HFFc6 (cell line): ENCODE data around the gene NPC2. TPM values are rescaled to one million over a fixed set of nuclear protein-coding genes. Genes with fewer than 3 reads are reported as not detected.
A peak's percentile ranks its signal among the peaks of the same experiment; 100 is the strongest.

Experiments
- DNase-seq: peaks from one replicate; pipeline ENCODE4 v3.0.0-alpha.2; 2018
- H3K27ac Mint-ChIP-seq: 2 replicates; pipeline ENCODE4 v1.8.0; 2020; ENCODE audit warnings: mild to moderate bottlenecking, mixed read lengths
- H3K27me3 Mint-ChIP-seq: 2 replicates; pipeline ENCODE4 v1.8.0; 2021; ENCODE audit warnings: mild to moderate bottlenecking, moderate library complexity, mixed read lengths; ENCODE audit not compliant: insufficient read depth
- H3K36me3 Mint-ChIP-seq: 2 replicates; pipeline ENCODE4 v1.8.0; 2021; ENCODE audit warnings: low read depth, mixed read lengths
- H3K4me1 Mint-ChIP-seq: 2 replicates; pipeline ENCODE4 v1.8.0; 2020; ENCODE audit warnings: low read depth, mixed read lengths
- H3K4me3 Mint-ChIP-seq: 2 replicates; pipeline ENCODE4 v1.8.0; 2020; ENCODE audit warnings: mild to moderate bottlenecking, moderate library complexity, mixed read lengths
- H3K9me3 Mint-ChIP-seq: 2 replicates; pipeline ENCODE4 v1.8.0; 2020; ENCODE audit warnings: mild to moderate bottlenecking, mixed read lengths
- total RNA-seq, 6 experiments: library from RNA; stranded (reverse); fragmentation: NEBNext Ultra II Directional; extraction: Animal tissue kit (Norgen Biotek cat#: 25700); gene quantifications; 2 replicates in 1 of 6; 3 replicates in 5 of 6; pipeline ENCODE4 v1.2.3, GENCODE V29; 2021
- TF ChIP-seq, protein P1 (sequence below): fragments of 200-600 bp; sonication (generic); IDR thresholded peaks from 2 replicates; pipeline ENCODE4 v1.5.0; 2021; ENCODE audit warnings: antibody characterized with exemption, mild to moderate bottlenecking

Gene NPC2
- total RNA-seq, 6 experiments from 2014 or later = 69.1 to 89.9 (median 78.8) TPM

DNA sequence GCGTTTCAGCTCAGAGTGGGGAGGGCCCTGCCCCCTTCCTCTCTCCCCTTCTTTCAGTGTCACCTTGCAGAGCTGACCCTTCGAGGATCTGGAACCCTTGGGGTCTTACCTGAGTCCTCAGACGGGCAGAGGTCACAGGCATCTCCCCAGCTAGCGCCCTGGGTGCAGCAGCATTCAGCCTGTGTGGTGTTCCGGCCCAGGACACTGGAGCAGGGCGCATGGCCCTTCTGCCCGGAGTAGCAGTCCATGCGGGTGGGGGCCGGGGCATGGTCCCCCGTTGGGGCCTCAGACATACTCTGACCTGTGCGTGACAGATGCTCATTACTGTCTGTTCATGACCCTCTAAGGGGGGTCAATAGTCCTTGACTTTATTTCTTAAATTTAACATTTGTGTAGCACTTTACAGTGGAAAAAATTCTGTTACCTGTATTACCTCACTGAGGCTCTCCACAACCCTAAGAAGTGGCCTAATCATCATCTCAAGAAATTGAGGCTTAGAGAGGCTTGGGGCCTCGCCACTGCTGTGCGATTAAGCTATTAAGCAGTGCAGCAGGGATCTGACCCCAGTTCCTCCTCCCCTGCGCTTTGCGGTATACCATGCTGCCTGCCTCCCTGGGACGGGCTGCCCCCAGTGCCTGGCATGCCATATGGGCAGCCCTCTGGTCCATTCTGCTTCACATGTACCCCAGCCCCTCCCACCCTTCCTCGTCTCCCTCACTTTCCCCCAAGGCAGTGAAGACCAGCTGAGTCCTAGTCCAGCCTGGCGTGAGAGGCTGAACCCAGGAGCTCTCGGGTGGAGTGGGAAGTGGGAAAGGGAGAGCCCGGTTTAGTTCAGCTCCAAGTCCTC, 12.0 kb upstream of the NPC2 start:
- H3K4me1 Mint-ChIP-seq = no peaks in the 10 kb centered on the region

DNA sequence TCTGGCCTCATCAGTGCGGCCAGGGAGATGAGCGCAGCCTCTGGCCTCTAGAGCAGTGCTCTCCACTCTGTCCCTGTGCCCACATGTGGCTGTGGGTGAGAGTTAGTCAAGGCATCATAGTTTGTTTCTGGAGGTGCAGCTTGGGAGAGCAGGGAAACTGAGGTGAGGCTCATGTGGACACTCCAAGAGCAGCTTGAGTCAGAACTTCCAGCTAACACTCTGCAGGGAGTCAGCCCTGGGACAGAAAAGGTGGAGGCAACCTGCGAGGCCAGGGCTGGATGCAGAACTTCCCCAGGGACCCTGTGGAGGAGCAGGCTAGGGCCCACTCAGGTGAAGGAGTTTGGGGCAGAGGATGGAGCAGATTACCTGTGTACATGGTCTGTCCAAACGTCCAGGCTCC, 11.3 kb upstream of the NPC2 start:
- Mint-ChIP-seq H3K36me3 (no peaks in the 10 kb centered on the region; the same call in 1 of the 2 replicates), H3K4me3 (no peak overlapping the region), H3K4me1 (no peaks in the 10 kb centered on the region), H3K27me3 (peaks cover 2% of the 10 kb centered on the region; the same call in 1 of the 2 replicates), H3K9me3 (no peaks in the 10 kb centered on the region), H3K27ac (no peak overlapping the region)
- TF ChIP-seq, protein P1, sequence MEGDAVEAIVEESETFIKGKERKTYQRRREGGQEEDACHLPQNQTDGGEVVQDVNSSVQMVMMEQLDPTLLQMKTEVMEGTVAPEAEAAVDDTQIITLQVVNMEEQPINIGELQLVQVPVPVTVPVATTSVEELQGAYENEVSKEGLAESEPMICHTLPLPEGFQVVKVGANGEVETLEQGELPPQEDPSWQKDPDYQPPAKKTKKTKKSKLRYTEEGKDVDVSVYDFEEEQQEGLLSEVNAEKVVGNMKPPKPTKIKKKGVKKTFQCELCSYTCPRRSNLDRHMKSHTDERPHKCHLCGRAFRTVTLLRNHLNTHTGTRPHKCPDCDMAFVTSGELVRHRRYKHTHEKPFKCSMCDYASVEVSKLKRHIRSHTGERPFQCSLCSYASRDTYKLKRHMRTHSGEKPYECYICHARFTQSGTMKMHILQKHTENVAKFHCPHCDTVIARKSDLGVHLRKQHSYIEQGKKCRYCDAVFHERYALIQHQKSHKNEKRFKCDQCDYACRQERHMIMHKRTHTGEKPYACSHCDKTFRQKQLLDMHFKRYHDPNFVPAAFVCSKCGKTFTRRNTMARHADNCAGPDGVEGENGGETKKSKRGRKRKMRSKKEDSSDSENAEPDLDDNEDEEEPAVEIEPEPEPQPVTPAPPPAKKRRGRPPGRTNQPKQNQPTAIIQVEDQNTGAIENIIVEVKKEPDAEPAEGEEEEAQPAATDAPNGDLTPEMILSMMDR = no peak
- no peak for DNase-seq

More for the DNA sequence above, 12.0 kb upstream of the NPC2 start:
- DNase-seq = no peak
- TF ChIP-seq, protein P1 = no peak
- Mint-ChIP-seq H3K4me3 (no peak overlapping the region), H3K27me3 (peaks cover 2% of the 10 kb centered on the region; the same call in 1 of the 2 replicates), H3K27ac (no peak overlapping the region), H3K9me3 (no peaks in the 10 kb centered on the region), H3K36me3 (no peaks in the 10 kb centered on the region; the same call in 1 of the 2 replicates)

DNA sequence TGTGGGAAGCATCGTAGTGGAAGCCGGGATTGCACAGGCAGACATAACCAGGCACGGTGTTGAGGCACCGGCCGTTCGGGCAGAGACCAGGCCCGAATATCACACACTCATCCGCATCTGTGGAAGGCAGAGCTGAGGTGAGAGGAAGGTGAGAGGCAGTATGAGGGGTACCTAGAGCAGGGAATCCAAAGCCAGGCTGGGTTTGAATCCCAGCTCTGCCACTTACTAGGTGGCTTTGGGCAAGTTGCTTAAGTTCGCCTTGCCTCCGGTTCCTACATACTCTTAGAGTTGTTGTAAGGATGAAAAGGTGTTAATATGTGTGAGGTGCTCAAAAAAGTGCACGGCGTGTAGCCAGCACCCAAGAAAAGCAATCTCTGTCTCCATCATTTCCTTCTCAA, 10.8 kb upstream of the NPC2 start:
- DNase-seq = no peak
- Mint-ChIP-seq H3K27me3 (peaks cover 2% of the 10 kb centered on the region; the same call in 1 of the 2 replicates), H3K27ac (peak overlapping the region; percentile 38; the same call in 1 of the 2 replicates), H3K36me3 (no peaks in the 10 kb centered on the region; the same call in 1 of the 2 replicates), H3K4me3 (no peak overlapping the region), H3K9me3 (no peaks in the 10 kb centered on the region), H3K4me1 (no peaks in the 10 kb centered on the region)
- TF ChIP-seq, protein P1 = no peak

DNA sequence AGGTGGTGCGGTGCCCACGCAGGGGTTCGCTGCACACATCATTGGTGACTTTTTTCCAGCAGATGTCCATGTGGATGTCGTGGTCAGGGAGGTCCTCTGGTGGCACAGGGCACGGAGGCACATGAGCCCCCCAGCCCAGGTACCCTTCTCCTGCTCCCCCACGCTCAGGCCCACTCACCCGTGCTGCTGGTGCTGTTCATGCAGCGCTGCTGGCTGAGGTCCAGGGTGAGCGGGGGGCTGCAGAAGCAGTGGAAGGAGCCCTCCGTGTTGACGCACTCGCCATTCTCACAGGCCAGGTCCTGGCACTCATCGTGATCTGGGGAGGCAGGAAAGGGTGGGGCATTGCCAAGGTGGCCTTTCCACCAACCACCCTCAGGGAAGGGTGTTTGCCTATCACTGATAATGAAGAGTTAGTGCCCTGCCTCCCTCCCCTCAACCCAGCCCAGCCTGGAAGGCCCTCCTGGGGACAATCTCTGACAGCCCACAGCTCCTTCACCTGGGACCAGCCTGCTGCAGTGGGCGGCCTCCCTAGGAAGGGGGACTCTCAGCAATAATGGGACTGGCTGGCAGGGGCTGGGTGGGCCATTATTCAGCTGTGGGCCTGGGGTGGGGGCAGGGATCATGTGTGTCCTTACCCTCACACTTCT, 10.3 kb upstream of the NPC2 start:
- Mint-ChIP-seq H3K27ac (peak overlapping the region; percentile 38; the same call in 1 of the 2 replicates), H3K27me3 (peaks cover 2% of the 10 kb centered on the region; the same call in 1 of the 2 replicates), H3K4me3 (no peak overlapping the region), H3K9me3 (no peaks in the 10 kb centered on the region), H3K4me1 (no peaks in the 10 kb centered on the region), H3K36me3 (no peaks in the 10 kb centered on the region; the same call in 1 of the 2 replicates)
- DNase-seq = no peak
- TF ChIP-seq, protein P1 = no peak

DNA sequence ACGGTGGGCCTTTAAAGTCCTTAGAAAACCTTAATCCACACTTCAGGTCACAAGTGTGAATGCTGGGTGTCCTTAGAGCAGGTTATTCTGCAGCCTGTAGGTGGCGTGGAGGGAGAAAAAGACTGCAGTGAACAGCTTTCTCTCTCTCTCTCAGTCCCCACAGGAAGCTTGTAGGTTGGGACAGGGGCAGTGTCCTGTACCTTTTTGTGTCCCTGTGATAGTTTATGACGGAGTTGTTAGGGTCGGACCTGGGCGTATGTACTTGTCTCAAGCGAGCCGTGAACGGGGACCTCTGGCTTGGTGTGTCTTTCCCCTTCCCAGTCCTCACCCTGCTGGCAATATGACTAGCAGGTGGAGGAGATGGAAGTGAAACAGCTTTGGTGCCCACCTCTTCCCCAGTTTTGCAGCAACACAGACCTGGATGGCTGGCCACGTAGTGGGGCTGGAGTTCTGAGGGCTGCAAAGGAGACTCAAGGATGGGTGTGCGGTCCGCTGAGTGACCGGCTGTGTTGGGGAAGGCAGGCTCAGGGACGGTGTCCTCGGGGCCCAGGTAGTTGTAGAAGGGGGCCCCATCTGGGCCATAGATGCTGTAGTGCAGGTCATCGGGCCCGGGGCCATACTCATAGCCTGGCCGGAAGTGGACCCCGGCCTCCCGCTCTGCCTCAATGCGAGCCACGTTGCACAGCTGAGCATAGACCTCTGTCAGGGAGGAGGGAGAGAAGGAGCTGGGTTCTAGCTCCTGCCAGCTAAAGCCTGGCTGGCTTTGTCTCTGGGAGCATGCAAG, 9.3 kb upstream of the NPC2 start:
- no peaks in the 10 kb centered on the region; the same call in 1 of the 2 replicates for H3K36me3 Mint-ChIP-seq

More for the DNA sequence above, 9.3 kb upstream of the NPC2 start:
- Mint-ChIP-seq H3K27me3 (peaks cover 2% of the 10 kb centered on the region; the same call in 1 of the 2 replicates), H3K4me1 (no peaks in the 10 kb centered on the region), H3K9me3 (no peaks in the 10 kb centered on the region), H3K4me3 (no peak overlapping the region), H3K27ac (no peak overlapping the region; the same call in 1 of the 2 replicates)
- TF ChIP-seq, protein P1 = peak; percentile 69
- DNase-seq = peak; percentile 32
